Bronchial epithelial cell (primary cell): ENCODE results near the gene DOCK9. TPM values are rescaled to one million over a fixed set of nuclear protein-coding genes. Genes with fewer than 3 reads are reported as not detected.
"Not testable (repeated sequence)": the region's sequence is repeated elsewhere in the genome, so short reads cannot be mapped to it uniquely, and the experiment has no call there.

Experiments
- DNase-seq: peaks from one replicate; pipeline ENCODE4 v3.0.0-alpha.2; 2010; ENCODE audit warnings: low read depth
- FAIRE-seq: peaks from 2 replicates; lab custom pipeline; 2011; peaks lifted over from hg19 to GRCh38; lab: Jason Lieb, UNC
- H3K27me3 ChIP-seq: 2 replicates; pipeline ENCODE4 v1.5.1; 2011; ENCODE audit warnings: low read length; ENCODE audit not compliant: control insufficient read depth, insufficient read depth
- H3K36me3 ChIP-seq: 2 replicates; pipeline ENCODE4 v1.5.1; 2011; ENCODE audit warnings: low read length; ENCODE audit not compliant: control insufficient read depth, insufficient read depth
- H3K4me3 ChIP-seq: 2 replicates; pipeline ENCODE4 v1.5.1; 2011; ENCODE audit warnings: mild to moderate bottlenecking, low read depth, low read length, control low read depth
- CTCF ChIP-seq: IDR thresholded peaks from 2 replicates; pipeline ENCODE4 v1.5.1; 2011; ENCODE audit warnings: mild to moderate bottlenecking, moderate library complexity, low read length, control low read depth, inconsistent platforms; ENCODE audit not compliant: insufficient read depth, severe bottlenecking
- total RNA-seq: library from RNA; depleted of rRNA; stranded (reverse); fragments of >200 nt; gene quantifications from 2 replicates; pipeline ENCODE4 v1.2.1, GENCODE V29; 2014

DOCK9 gene
- total RNA-seq, 1 donor from 2014 or later: 72.9 TPM

GRCh38 chr13:98755729-98756128, 222.1 kb downstream of the DOCK9 start:
- H3K27me3 ChIP-seq: peaks cover 13% of the 10 kb centered on the region

GRCh38 chr13:98755116-98755515, 222.7 kb downstream of the DOCK9 start:
- DNase-seq (no peak), FAIRE-seq (no peak)
- Histone ChIP-seq H3K27me3 (peaks cover 13% of the 10 kb centered on the region), H3K4me3 (no peak overlapping the region), H3K36me3 (no peaks in the 10 kb centered on the region)
- no peak for TF ChIP-seq CTCF

More at GRCh38 chr13:98755729-98756128, 222.1 kb downstream of the DOCK9 start:
- DNase-seq (no peak), FAIRE-seq (no peak)
- H3K36me3 ChIP-seq: no peaks in the 10 kb centered on the region
- H3K4me3 ChIP-seq: no peak overlapping the region
- no peak for TF ChIP-seq CTCF

- H3K27me3 ChIP-seq: peaks cover 16% of the 10 kb centered on the region
These were observed 223.4 kb downstream of the DOCK9 start for GRCh38 chr13:98754468-98754867.

GRCh38 chr13:98752467-98753290, 225.2 kb downstream of the DOCK9 start, which contains the start of gene SLC15A1:
SLC15A1 (minus strand) TSS chr13:98752672; CDS start chr13:98752598, 74 bp downstream.
- DNase-seq (no peak), FAIRE-seq (peak; percentile 70)
- no peaks in the 10 kb centered on the region for H3K36me3 ChIP-seq
- no peak for TF ChIP-seq CTCF
- no peak within 1 kb of the TSS for H3K4me3 ChIP-seq
- peaks cover 20% of the 10 kb centered on the region for H3K27me3 ChIP-seq

More at GRCh38 chr13:98754468-98754867, 223.4 kb downstream of the DOCK9 start:
- FAIRE-seq, DNase-seq, H3K4me3 ChIP-seq, H3K36me3 ChIP-seq: not testable (repeated sequence)

GRCh38 chr13:98751861-98752466, 225.9 kb downstream of the DOCK9 start:
- TF ChIP-seq CTCF: no peak
- Histone ChIP-seq H3K4me3 (no peak overlapping the region), H3K27me3 (peaks cover 20% of the 10 kb centered on the region), H3K36me3 (no peaks in the 10 kb centered on the region)
- peak; percentile 25 for DNase-seq
- FAIRE-seq: no peak

- H3K27me3 ChIP-seq: peaks cover 20% of the 10 kb centered on the region
- no peak for FAIRE-seq
- DNase-seq: no peak
- H3K36me3 ChIP-seq: no peaks in the 10 kb centered on the region
- TF ChIP-seq CTCF: no peak
- no peak overlapping the region for H3K4me3 ChIP-seq
These were observed 226.5 kb downstream of the DOCK9 start for GRCh38 chr13:98751367-98751782.
